ENCODE data around the gene C1RL. TPM values are rescaled to one million over a fixed set of nuclear protein-coding genes. Genes with fewer than 3 reads are reported as not detected.
A peak's percentile ranks its signal among the peaks of the same experiment; 100 is the strongest.

C1RL gene
- total RNA-seq, 2 donors from 2014 or later, result 18.7 to 34.7 TPM

DNA sequence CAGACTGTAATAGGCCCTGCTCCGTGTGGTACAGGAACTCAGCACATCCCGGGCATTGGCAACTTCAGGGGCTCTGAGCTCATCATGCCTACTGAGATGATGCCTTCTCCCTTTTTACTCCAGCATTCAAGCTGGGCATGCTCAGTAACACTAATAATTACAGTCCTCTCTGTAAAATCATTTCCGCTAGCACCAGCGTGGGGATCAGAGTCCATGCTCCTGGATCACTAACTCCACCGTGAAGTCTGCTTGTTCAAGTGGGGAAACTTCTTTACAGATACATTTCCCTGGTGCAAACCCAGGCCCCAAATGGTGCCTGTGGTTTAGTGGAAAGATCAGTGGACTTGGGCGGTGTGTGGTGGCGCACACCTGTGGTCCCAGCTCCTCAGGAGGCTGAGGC, 37.9 kb upstream of the C1RL start:
- Histone ChIP-seq H3K9me3 (no peaks in the 10 kb centered on the region), H3K4me1 (no peaks in the 10 kb centered on the region), H3K36me3 (peaks cover 15% of the 10 kb centered on the region), H3K27me3 (no peaks in the 10 kb centered on the region), H3K27ac (no peak overlapping the region), H3K4me3 (no peak overlapping the region)
- TF ChIP-seq, protein P1, sequence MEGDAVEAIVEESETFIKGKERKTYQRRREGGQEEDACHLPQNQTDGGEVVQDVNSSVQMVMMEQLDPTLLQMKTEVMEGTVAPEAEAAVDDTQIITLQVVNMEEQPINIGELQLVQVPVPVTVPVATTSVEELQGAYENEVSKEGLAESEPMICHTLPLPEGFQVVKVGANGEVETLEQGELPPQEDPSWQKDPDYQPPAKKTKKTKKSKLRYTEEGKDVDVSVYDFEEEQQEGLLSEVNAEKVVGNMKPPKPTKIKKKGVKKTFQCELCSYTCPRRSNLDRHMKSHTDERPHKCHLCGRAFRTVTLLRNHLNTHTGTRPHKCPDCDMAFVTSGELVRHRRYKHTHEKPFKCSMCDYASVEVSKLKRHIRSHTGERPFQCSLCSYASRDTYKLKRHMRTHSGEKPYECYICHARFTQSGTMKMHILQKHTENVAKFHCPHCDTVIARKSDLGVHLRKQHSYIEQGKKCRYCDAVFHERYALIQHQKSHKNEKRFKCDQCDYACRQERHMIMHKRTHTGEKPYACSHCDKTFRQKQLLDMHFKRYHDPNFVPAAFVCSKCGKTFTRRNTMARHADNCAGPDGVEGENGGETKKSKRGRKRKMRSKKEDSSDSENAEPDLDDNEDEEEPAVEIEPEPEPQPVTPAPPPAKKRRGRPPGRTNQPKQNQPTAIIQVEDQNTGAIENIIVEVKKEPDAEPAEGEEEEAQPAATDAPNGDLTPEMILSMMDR (IDR thresholded peaks at IDR 0.05), result no peak
- no peak for DNase-seq (ENCODE audit: low spot score)

DNA sequence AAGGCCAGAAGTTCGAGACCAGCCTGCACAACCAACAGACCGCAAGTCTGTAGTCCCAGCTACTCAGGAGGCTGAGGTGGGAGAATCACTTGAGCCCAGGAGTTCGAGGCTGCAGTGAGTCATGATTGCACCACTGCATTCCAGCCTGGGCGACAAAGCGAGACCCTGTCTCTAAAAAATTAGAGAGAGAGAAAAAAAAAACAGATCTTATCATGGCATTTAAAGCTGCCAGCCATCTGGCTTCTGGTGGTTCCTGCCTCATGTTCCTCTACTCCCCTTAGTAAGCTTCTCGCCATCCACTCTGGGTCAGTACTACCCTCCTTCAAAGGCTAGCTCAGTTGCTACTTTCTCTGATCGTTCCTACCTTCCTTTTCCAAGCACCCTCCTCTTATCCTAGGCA, 37.2 kb upstream of the C1RL start:
- Histone ChIP-seq H3K36me3 (peaks cover 15% of the 10 kb centered on the region), H3K4me3 (no peak overlapping the region), H3K27ac (no peak overlapping the region), H3K4me1 (no peaks in the 10 kb centered on the region), H3K27me3 (no peaks in the 10 kb centered on the region), H3K9me3 (no peaks in the 10 kb centered on the region)
- DNase-seq (ENCODE audit: low spot score), result no peak
- TF ChIP-seq, protein P1 (IDR thresholded peaks at IDR 0.05), result no peak

DNA sequence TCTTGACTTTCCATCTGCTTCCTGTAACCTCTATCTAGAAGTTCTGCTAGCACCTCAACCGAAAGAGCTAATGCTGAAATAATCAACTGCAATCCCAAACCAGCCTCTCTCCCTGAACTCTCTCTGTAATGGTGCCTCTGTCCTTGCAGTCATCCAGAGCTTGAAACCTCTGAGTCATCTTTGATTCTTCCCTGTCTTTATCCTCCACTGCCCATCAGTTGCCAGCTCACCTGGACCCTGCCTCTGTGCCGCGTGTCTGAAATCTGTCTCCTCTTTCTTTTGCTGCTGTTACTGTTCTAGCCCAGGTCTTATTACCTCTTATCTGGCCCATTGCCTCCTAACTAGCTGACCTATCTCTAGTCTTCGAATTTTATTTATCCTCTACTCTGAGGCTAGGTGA, 36.7 kb upstream of the C1RL start:
- H3K4me3 ChIP-seq, result no peak overlapping the region
- H3K27me3 ChIP-seq, result no peaks in the 10 kb centered on the region
- no peaks in the 10 kb centered on the region for H3K4me1 ChIP-seq
- TF ChIP-seq, protein P1 (IDR thresholded peaks at IDR 0.05), result no peak
- DNase-seq (ENCODE audit: low spot score), result no peak
- H3K9me3 ChIP-seq, result no peaks in the 10 kb centered on the region
- H3K36me3 ChIP-seq, result peaks cover 15% of the 10 kb centered on the region
- no peak overlapping the region for H3K27ac ChIP-seq

DNA sequence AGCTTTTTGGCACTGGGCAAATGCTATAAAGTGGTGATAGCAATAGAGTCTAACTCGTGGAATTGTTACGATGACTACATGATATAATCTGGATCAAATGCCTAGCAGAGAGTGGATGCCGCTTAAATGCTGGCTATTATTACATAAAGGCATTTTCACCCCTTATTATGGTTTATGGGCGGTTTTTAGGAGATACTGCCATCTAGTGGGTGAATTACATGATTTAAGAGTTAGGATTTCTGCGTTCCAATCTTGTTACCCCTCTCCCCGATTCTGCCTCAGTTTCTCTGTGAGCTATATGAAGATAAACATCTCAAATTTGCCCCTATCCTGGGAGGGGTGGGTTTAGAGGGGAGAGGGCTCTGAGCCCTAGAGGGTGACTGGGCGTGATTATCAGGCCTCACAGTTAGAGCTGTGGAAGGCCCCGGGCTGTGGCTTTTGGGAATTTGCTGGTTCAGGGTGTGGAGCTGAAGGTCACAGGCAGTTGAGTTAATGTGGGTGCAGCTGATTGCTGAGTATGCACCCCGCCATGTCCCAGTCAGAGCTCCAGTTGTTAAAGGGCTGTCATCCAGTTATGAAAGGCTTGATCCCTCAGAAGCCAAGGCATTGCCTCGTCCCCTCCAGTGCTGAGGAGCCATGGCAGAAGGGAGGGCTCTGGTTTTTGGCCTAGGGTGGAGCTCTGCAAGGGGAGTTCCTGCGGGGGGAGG, 35.6 kb upstream of the C1RL start:
- peaks cover 7% of the 10 kb centered on the region for H3K36me3 ChIP-seq
- no peak overlapping the region for H3K27ac ChIP-seq

DNA sequence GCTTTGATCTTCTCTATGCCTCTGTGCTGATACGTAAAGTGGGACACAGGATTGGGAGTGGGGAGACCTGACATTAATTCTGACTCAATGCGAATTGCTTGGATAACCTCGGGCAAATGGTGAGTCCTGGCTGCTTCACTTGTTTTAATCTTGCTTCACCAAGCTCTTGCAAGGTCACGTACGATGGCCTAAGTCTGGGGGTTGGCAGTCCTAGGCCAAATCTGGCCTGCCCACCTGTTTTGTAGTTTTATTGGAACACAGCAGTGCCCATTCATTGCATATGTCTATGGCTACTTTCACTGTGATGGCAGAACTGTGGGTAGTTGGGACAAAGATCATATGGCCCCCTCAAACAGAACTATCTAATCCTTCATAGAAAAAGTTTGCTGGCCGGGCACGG, 34.5 kb upstream of the C1RL start:
- no peaks in the 10 kb centered on the region for H3K36me3 ChIP-seq
- H3K27me3 ChIP-seq, result no peaks in the 10 kb centered on the region
- TF ChIP-seq, protein P1 (IDR thresholded peaks at IDR 0.05), result no peak
- no peaks in the 10 kb centered on the region for H3K9me3 ChIP-seq
- no peak for DNase-seq (ENCODE audit: low spot score)
- no peak overlapping the region for H3K4me3 ChIP-seq
- no peaks in the 10 kb centered on the region for H3K4me1 ChIP-seq
- H3K27ac ChIP-seq, result no peak overlapping the region

More for the DNA sequence above, 35.6 kb upstream of the C1RL start:
- no peaks in the 10 kb centered on the region for H3K27me3 ChIP-seq
- no peak for DNase-seq (ENCODE audit: low spot score)
- no peak overlapping the region for H3K4me3 ChIP-seq
- TF ChIP-seq, protein P1 (IDR thresholded peaks at IDR 0.05), result peak; percentile 54 to 69
- no peaks in the 10 kb centered on the region for H3K4me1 ChIP-seq
- H3K9me3 ChIP-seq, result no peaks in the 10 kb centered on the region

Data from right atrium auricular region (tissue), 2 donors.